GM19467 (cell line): ENCODE data around the gene MTARC1.

ENCODE experiments used
- ATAC-seq: cut with Tn5 transposase; IDR thresholded peaks from one replicate; pipeline ENCODE4 v1.9.1; 2021; ENCODE audit warnings: mild to moderate bottlenecking, moderate library complexity; ENCODE audit not compliant: unreplicated experiment

The MTARC1 gene

DNA sequence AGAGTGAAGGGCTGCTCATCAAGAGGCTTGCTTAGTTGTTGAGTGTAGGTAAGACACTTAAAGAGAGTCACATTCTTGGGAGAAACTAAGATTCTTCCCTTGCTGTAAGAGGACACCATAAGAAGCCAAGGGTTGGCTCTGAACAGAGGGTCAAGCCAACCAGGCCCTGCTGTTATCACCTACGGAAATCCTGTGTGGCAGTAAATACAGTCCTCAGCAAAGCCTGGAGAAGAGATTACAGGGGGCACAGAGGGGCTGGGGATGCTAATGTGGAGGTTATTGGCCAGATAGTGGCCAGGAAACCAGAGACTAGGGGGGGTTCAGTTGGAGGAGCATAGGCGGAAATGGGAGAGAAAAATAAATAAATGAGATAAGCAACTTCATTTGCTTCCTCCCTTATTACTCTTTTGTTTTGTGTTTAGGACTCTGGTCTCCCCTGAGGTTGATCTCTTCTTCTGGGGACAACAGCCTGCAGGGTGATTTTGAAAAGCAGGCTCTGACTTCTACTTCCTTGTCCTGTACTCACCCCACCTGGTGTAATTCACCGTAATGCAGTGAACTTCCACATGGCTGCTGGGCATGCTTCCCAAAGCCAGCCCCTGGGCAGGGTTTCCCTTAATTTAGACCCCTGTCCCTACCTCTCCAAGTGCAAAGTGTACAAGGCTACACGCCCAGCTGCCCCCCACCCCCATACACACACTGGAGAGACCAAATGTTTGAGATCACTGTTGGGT is 40.9 kb downstream of the MTARC1 start:
- ATAC-seq: no peak

DNA sequence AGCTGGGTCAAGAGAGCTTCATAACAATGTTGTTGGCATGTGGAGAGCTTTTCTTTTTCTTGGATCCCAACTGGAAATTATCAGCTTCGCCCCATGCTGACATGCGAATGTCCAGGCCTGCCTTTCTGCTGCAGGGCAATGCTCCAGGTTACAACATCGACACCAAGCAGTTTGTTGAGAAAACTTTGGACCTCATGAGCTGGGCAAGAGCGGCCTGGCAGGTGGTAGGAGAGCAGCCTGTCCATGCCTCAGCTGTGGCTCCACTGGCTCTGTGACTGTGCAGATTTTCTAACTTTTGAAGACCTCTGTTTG is 41.4 kb downstream of the MTARC1 start:
- ATAC-seq: no peak

DNA sequence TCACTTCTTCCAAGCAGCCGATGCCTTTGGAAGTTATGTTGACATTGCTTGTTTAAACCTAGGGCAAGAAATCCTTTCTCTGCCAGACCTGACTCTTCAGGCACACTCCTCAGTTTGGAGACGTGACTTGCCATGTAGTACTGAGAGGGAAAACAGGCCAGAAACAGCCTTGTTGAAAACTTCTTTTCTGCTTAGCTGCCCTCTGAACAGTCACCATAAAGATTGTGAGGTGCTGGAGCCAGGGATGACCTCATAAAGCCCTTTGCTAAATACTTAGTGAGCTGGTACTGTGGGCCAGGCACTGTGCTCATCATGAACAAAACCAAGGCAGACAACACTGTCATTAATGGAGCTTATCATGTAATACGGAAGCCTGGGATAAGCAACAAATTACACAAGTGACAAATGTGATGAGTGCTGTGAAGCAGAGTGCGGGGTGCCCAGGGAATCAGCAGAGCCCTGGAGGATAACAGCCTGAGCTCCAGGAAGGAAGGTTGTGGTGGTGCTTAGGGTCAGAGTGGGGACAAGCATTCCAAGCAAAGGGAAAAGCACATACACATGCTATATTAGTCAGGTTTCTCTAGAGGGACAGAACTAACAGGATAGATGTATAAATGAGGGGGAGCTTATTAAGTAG is 42.4 kb downstream of the MTARC1 start:
- ATAC-seq: no peak

DNA sequence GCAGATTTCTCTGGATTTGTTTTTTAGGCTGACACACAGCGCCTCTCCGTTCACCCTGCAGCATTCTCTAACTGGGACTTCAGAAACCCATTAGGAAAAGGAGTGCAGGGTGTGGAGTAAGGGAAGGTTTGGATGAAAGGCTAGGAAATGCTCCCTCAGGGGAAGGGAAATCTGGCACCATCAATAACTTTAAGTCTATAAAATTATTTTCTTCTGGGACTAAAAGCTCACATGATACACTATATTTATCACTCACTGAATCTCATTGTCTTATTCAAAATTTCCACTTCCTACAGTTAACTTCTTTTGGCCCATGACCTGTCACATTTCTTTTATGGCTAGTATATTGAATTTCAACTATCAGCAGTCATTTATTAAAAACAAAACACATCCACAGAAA is 46.7 kb downstream of the MTARC1 start:
- ATAC-seq: no peak

DNA sequence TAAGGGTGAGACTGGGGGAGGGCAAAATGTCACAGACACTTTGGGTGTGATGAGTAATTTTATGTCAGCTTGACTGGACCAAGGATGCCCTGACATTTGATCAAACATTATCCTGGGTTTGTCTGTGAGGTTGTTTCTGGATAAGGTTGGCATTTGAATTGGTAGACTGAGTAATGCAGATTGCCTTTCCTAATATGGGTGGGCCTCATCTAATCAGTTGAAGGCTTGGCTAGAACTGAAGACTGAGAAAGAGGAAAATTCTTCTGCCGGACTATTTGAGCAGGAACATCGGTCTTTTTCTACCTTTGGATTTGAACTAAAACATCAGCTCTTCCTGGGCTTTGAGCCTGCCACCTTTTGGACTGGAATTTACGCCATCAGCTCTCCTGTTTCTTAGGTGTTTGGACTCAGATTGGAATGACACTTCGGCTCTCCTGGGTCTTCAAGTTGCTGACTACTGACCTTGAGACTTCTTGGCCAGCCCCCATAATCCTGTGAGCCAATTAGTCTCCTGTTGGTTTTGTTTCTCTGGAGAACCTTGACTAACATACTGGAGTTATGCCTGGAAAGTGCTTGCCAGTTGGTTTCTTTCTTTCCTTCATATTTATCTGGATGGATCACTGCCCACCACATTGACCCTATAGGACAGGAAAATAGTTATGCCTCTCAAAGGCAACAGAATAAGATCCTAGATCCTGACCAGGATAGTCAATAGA is 47.6 kb downstream of the MTARC1 start:
- ATAC-seq: no peak
